B cell (primary cell): ENCODE results near the gene GLB1L. TPM values are rescaled to one million over a fixed set of nuclear protein-coding genes. Genes with fewer than 3 reads are reported as not detected.
"Not testable (repeated sequence)": the region's sequence is repeated elsewhere in the genome, so short reads cannot be mapped to it uniquely, and the experiment has no call there.

Experiments used
- ATAC-seq: fragments of 200-7000 bp; cut with Tn5 transposase; one replicate; pipeline ENCODE4 v1.10.0; 2021; ENCODE audit warnings: low read depth, mild to moderate bottlenecking, moderate number of reproducible peaks, moderate library complexity
- CTCF ChIA-PET: fragments of 350-600 bp; sonication (Branson Sonifier 250); formaldehyde crosslinking; loops from one replicate; lab custom pipeline; 2021; ENCODE audit warnings: antibody characterized with exemption, inconsistent platforms; lab: Charles Lee
- POLR2A ChIA-PET: fragments of 350-600 bp; sonication (Branson Sonifier 250); formaldehyde crosslinking; loops from one replicate; lab custom pipeline; 2021; ENCODE audit warnings: antibody characterized with exemption; lab: Charles Lee
- DNase-seq: peaks from one replicate; pipeline ENCODE4 v3.0.0; 2013
- H2AFZ ChIP-seq: 2 replicates; pipeline ENCODE4 v1.6.1; 2012; ENCODE audit warnings: mild to moderate bottlenecking, low read depth, low read length; ENCODE audit not compliant: insufficient read depth, poor library complexity, severe bottlenecking
- H3K27ac ChIP-seq, 2 donors: 1 replicate in 1 of 2; 2 replicates in 1 of 2; pipeline ENCODE4 v1.5.1; 2012 to 2013; ENCODE audit warnings: low read length in 2 of 2, mild to moderate bottlenecking in 2 of 2, moderate library complexity in 1 of 2
- H3K27me3 ChIP-seq, 4 experiments: fragments of 200-600 bp in 1 of 4; sonication (generic) in 1 of 4; replicated peaks in 1 of 4; 1 replicate in 2 of 4; 2 replicates in 2 of 4; pipeline versions ENCODE4 v1.6.1 to v1.7.0; 2013 to 2016; ENCODE audit warnings: low read length in 3 of 4, mild to moderate bottlenecking in 2 of 4, mixed read lengths in 1 of 4, moderate library complexity in 1 of 4; ENCODE audit not compliant: insufficient read depth in 4 of 4, control insufficient read depth in 3 of 4; ENCODE audit errors: control extremely low read depth in 1 of 4
- H3K36me3 ChIP-seq, 2 experiments: replicated peaks in 1 of 2; 1 replicate in 1 of 2; 2 replicates in 1 of 2; pipeline versions ENCODE4 v1.6.1 to v1.7.1; 2013; ENCODE audit warnings: low read length in 1 of 2; ENCODE audit not compliant: insufficient read depth in 2 of 2, control insufficient read depth in 1 of 2; ENCODE audit errors: control extremely low read depth in 1 of 2, extremely low read depth in 1 of 2
- H3K4me1 ChIP-seq, 2 donors: fragments of 200-600 bp in 1 of 2; sonication (generic) in 1 of 2; 1 replicate in 1 of 2; 2 replicates in 1 of 2; pipeline versions ENCODE4 v1.5.1 to v1.6.1; 2013 to 2017; ENCODE audit warnings: low read length in 2 of 2; ENCODE audit not compliant: control insufficient read depth in 2 of 2, insufficient read depth in 2 of 2
- H3K4me2 ChIP-seq: replicated peaks from 2 replicates; pipeline ENCODE3; 2012; ENCODE audit warnings: mild to moderate bottlenecking, low read depth, low read length; ENCODE audit not compliant: poor library complexity, severe bottlenecking
- H3K4me3 ChIP-seq, 5 experiments: fragments of 200-600 bp in 1 of 5; sonication (generic) in 1 of 5; 1 replicate in 3 of 5; 2 replicates in 2 of 5; pipeline versions ENCODE4 v1.5.1 to v1.7.0; 2011 to 2016; ENCODE audit warnings: low read length in 4 of 5, mild to moderate bottlenecking in 4 of 5, low read depth in 2 of 5, control low read depth in 1 of 5, moderate library complexity in 1 of 5; ENCODE audit not compliant: insufficient read depth in 1 of 5; ENCODE audit errors: control extremely low read depth in 1 of 5, extremely low read depth in 1 of 5
- H3K79me2 ChIP-seq: fragments of 200-600 bp; sonication (generic); one replicate; pipeline ENCODE4 v1.6.0; 2016; ENCODE audit warnings: low read length; ENCODE audit not compliant: control insufficient read depth, insufficient read depth
- H3K9ac ChIP-seq: fragments of 200-600 bp; sonication (generic); 2 replicates; pipeline ENCODE4 v1.6.1; 2017; ENCODE audit warnings: mild to moderate bottlenecking, low read length, moderate library complexity
- H3K9me3 ChIP-seq, 3 donors: one replicate each; pipeline versions ENCODE4 v1.6.1 to v1.7.1; 2013; ENCODE audit warnings: low read length in 2 of 3; ENCODE audit not compliant: control insufficient read depth in 2 of 3, insufficient read depth in 1 of 3; ENCODE audit errors: control extremely low read depth in 1 of 3
- H4K20me1 ChIP-seq: 2 replicates; pipeline ENCODE4 v1.6.0; 2012; ENCODE audit warnings: mild to moderate bottlenecking, low read length; ENCODE audit not compliant: insufficient read depth, control insufficient read depth, poor library complexity, severe bottlenecking
- H3K27ac Mint-ChIP-seq: one replicate; pipeline ENCODE4 v1.8.0; 2021; ENCODE audit warnings: mixed read lengths
- H3K27me3 Mint-ChIP-seq: one replicate; pipeline ENCODE4 v1.8.0; 2021; ENCODE audit warnings: mixed read lengths
- H3K4me1 Mint-ChIP-seq: one replicate; pipeline ENCODE4 v1.8.0; 2021; ENCODE audit warnings: mixed read lengths
- H3K4me3 Mint-ChIP-seq: one replicate; pipeline ENCODE4 v1.8.0; 2021; ENCODE audit warnings: mixed read lengths
- H3K9me3 Mint-ChIP-seq: one replicate; pipeline ENCODE4 v1.8.0; 2022; ENCODE audit warnings: mixed read lengths; ENCODE audit not compliant: insufficient read depth
- EZH2 ChIP-seq: IDR thresholded peaks from 2 replicates; pipeline ENCODE4 v1.6.1; 2012; ENCODE audit warnings: borderline replicate concordance, low read depth, mild to moderate bottlenecking, moderate library complexity, low read length; ENCODE audit not compliant: insufficient read depth, poor library complexity, severe bottlenecking
- WGBS: methylation state at CpG from one replicate; pipeline ENCODE4 v1.1.5; 2013; ENCODE audit warnings: missing lambda C conversion rate; ENCODE audit not compliant: insufficient coverage; 5-methylcytosine and 5-hydroxymethylcytosine counted together
- intact Hi-C: fragments of 100-400 bp; cut with micrococcal nuclease; formaldehyde crosslinking; loops from one replicate; pipeline ENCODE4 v1.10.0; 2022
- polyA plus RNA-seq: library from polyadenylated mRNA; depleted of rRNA; stranded (reverse); fragments of >200 nt; gene quantifications from 2 replicates; pipeline ENCODE4 v1.2.3, GENCODE V29; 2012
- total RNA-seq, 2 donors: library from RNA; stranded (reverse); fragments of 120-200 nt in 1 of 2; gene quantifications; 1 replicate in 1 of 2; 2 replicates in 1 of 2; pipeline versions ENCODE4 v1.2.3 to v1.2.4, GENCODE V29; 2013 to 2022
- TF ChIP-seq, protein P1 (sequence below): fragments of 200-600 bp; IDR thresholded peaks from one replicate; pipeline ENCODE4 v1.8.0; 2022; ENCODE audit warnings: antibody characterized with exemption, mild to moderate bottlenecking

Gene GLB1L
- total and polyA plus RNA-seq, 2 donors (not counting 1 experiment from before 2014, with no cell fraction given), result 2.4 to 4.1 TPM

DNA sequence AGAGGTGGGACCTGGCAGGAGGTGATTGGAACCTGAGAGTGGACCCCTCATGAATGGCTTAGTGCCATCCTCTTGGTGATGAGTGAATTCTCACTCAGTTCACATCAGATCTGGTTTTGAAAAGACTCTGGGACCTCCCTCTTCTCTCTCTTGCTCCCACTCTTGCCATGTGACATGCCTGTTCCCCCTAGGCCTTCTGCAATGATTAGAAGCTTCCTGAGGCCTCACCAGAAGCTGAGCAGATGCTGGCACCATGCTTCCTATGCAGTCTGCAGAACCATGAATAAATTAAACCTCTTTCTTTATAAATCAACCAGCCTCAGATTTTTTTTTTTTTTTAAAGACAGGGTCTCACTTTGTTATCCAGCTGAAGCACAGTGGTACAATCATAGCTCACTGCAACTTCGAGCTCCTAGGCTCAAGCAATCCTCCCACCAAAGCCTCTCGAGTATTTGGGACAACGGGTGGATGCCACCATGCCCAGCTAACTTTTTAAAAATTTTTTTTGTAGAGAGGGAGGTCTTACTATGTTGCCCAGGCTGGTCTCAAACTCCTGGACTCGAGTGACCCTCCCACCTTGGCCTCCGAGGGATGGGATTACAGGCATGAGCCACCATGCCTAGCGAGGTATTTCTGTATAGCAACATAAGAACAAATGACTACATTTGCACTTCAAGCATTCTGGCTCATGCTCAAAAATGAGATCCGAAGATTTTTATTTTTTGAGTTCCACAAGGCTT lies 40.6 kb downstream of the GLB1L start:
- H3K27ac ChIP-seq, result no peak overlapping the region
- Mint-ChIP-seq H3K27me3 (peaks cover 4% of the 10 kb centered on the region), H3K27ac (no peak overlapping the region), H3K4me1 (peaks cover 21% of the 10 kb centered on the region), H3K9me3 (no peaks in the 10 kb centered on the region), H3K4me3 (no peak overlapping the region)
- peaks cover 6% of the 10 kb centered on the region for H3K79me2 ChIP-seq
- TF ChIP-seq, protein P1, sequence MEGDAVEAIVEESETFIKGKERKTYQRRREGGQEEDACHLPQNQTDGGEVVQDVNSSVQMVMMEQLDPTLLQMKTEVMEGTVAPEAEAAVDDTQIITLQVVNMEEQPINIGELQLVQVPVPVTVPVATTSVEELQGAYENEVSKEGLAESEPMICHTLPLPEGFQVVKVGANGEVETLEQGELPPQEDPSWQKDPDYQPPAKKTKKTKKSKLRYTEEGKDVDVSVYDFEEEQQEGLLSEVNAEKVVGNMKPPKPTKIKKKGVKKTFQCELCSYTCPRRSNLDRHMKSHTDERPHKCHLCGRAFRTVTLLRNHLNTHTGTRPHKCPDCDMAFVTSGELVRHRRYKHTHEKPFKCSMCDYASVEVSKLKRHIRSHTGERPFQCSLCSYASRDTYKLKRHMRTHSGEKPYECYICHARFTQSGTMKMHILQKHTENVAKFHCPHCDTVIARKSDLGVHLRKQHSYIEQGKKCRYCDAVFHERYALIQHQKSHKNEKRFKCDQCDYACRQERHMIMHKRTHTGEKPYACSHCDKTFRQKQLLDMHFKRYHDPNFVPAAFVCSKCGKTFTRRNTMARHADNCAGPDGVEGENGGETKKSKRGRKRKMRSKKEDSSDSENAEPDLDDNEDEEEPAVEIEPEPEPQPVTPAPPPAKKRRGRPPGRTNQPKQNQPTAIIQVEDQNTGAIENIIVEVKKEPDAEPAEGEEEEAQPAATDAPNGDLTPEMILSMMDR, result no peak
- TF ChIP-seq EZH2, result no peak
- peaks cover 12 to 15% of the 10 kb centered on the region in 2 donors for H3K4me1 ChIP-seq
- no peak for DNase-seq
- no peak overlapping the region for H2AFZ ChIP-seq
- ATAC-seq, result no peak
- H3K4me3 ChIP-seq, result no peak overlapping the region
- H3K9ac ChIP-seq, result no peak overlapping the region
- CTCF ChIA-PET, result interaction anchor here (0.7 to 5.7 kb wide), 3 partner anchors 19 to 223 kb away, joined by 4 to 63 read pairs (median 4); partner anchors contain the start of gene CNPPD1
- H3K9me3 ChIP-seq, result no peaks in the 10 kb centered on the region
- H3K27me3 ChIP-seq, result no peaks in the 10 kb centered on the region
- 100% methylated on average over 1 of the region's 7 CpGs for WGBS
- peaks cover 14% of the 10 kb centered on the region for H4K20me1 ChIP-seq
- POLR2A ChIA-PET, result interaction anchor here (0.7 to 1.5 kb wide), 2 partner anchors 24 to 25 kb away, joined by 3 to 4 read pairs; partner anchors contain the start of genes ANKZF1 and ATG9A
- H3K4me2 ChIP-seq, result no peak overlapping the region
- H3K36me3 ChIP-seq, result peaks cover 6 to 18% of the 10 kb centered on the region in 2 experiments
- intact Hi-C loops, result no loop called here

DNA sequence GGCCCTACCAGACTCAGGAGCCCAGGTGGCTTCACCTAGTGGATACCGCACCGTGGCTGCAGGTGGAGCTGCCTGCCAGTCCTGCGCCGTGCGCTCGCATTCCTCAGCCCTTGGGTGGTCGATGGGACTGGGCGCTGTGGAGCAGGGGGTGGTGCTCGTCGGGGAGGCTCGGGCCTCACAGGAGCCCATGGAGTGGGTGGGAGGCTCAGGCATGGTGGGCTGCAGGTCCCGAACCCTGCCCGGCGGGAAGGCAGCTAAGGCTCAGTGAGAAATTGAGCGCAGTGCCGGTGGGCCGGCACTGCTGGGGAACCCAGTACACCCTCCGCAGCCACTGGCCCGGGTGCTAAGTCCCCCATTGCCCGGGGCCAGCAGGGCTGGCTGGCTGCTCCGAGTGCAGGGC lies 43.9 kb downstream of the GLB1L start:
- POLR2A ChIA-PET, H3K9ac ChIP-seq: not testable (repeated sequence)

DNA sequence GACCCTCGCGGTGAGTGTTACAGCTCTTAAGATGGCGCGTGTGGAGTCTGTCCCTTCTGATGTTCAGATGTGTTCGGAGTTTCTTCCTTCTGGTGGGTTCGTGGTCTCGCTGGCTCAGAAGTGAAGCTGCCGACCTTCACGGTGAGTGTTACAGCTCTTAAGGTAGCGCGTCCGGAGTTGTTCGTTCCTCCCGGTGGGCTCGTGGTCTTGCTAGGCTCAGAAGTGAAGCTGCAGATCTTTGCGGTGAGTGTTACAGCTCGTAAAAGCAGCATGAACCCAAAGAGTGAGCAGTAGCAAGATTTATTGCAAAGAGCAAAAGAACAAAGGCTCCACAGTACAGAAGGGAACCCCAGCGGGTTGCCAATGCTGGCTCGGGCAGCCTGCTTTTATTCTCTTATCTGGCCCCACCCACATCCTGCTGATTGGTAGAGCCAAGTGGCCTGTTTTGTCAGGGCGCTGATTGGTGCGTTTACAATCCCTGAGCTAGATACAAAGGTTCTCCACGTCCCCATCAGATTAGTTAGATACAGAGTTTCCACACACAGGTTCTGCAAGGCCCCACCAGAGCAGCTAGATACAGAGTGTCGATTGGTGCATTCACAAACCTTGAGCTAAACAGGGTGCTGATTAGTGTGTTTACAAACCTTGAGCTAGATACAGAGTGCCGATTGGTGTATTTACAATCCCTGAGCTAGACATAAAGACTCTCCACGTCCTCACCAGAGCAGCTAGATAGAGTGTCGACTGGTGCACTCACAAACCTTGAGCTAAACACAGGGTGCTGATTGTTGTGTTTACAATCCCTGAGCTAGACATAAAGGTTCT lies 44.5 kb downstream of the GLB1L start:
- H3K4me1 ChIP-seq, H3K36me3 ChIP-seq, H3K27ac ChIP-seq, H3K9me3 Mint-ChIP-seq, H3K27me3 ChIP-seq, H3K4me2 ChIP-seq, H3K9ac ChIP-seq, H3K4me1 Mint-ChIP-seq, H2AFZ ChIP-seq, ATAC-seq, H3K4me3 Mint-ChIP-seq, H3K9me3 ChIP-seq, intact Hi-C loops, DNase-seq, H3K79me2 ChIP-seq, POLR2A ChIA-PET, H4K20me1 ChIP-seq, H3K4me3 ChIP-seq, H3K27ac Mint-ChIP-seq: not testable (repeated sequence)
- CTCF ChIA-PET, result interaction anchor here (1.3 kb wide), 1 partner anchor 29 kb away, joined by 3 read pairs; no protein-coding TSS in a partner anchor
- peaks cover 14% of the 10 kb centered on the region for H3K27me3 Mint-ChIP-seq
- WGBS, result 71% methylated on average over 19 of the region's 26 CpGs

More for the DNA sequence above, 43.9 kb downstream of the GLB1L start:
- ATAC-seq, H3K9me3 ChIP-seq, H3K4me2 ChIP-seq, H3K9me3 Mint-ChIP-seq, H2AFZ ChIP-seq, H3K36me3 ChIP-seq, H4K20me1 ChIP-seq, H3K4me1 ChIP-seq, DNase-seq, H3K4me3 ChIP-seq, H3K4me3 Mint-ChIP-seq, intact Hi-C loops, H3K27ac ChIP-seq, H3K27ac Mint-ChIP-seq, H3K79me2 ChIP-seq, H3K4me1 Mint-ChIP-seq, H3K27me3 ChIP-seq: not testable (repeated sequence)
- CTCF ChIA-PET, result interaction anchor here (1.3 kb wide), 1 partner anchor 30 kb away, joined by 3 read pairs; no protein-coding TSS in a partner anchor
- WGBS, result 97% methylated on average over 12 of the region's 21 CpGs
- H3K27me3 Mint-ChIP-seq, result peaks cover 14% of the 10 kb centered on the region
